HG03575 (cell line): ENCODE data around the gene FAM131C.

Experiments
- ATAC-seq: cut with Tn5 transposase; IDR thresholded peaks from one replicate; pipeline ENCODE4 v1.9.1; 2021; ENCODE audit not compliant: unreplicated experiment, insufficient number of reproducible peaks, low FRiP score; ENCODE audit errors: extremely low read depth

Gene FAM131C, protein sequence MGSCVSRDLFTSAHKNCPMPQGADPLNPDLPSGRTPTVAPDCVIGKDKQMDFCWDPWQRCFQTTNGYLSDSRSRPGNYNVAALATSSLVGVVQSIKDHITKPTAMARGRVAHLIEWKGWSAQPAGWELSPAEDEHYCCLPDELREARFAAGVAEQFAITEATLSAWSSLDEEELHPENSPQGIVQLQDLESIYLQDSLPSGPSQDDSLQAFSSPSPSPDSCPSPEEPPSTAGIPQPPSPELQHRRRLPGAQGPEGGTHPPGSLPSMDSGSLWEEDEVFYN

DNA sequence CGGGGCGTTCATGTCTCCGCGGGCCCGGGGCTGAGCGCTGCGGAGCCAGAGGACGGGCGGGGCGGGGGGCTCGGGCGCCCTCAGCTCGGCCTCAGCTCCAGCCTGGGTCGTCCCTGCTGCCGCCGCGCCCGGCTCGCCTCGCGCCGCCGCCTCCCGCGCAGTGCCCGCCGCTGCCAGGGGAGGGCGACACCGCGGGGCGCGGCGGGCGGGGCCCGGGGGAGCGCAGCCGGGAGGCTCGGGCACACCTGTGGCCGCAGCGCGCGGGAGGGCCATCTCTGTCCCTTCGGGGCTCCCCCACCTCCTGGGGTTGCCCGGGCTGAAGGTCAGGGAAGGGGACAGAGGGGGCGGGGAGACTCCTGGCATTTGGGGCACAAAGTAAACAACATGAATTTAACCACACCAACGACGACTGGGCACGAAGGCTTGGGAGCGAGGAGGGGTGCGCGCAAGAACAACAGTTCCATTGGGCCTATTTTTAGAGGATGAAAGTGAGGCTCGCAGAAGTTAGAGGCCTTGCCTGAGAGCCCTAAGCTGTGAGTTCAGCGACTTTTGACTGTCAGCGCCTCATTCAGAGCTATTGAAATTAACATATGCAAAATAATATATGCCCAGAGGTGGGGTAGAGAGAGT lies at the start of gene FAM131C:
TSS of gene FAM131C (minus strand) at position 162 of the 630 bp plus-strand sequence. CDS start 209 bp downstream, outside the sequence.
- no peak for ATAC-seq

DNA sequence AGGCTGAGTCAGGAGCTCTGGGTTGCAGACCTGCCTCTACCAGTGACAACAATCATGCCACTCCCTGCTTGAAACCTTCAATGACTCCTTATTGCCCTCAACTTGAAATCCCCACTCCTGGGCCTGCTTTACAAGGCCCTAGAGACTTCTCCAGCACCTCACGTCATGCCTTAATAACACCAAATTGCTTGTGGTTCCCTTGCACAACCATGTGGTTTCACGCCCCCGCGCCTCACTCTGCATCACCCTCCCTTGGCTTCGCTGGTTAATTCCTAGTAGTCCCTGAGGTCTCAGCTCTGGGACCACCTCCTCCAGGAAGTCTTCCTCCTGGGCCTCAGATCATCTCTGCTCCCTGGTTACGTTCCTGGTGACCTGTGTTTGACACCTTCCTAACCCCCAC lies 49.5 kb upstream of the FAM131C start:
- ATAC-seq, result no peak

DNA sequence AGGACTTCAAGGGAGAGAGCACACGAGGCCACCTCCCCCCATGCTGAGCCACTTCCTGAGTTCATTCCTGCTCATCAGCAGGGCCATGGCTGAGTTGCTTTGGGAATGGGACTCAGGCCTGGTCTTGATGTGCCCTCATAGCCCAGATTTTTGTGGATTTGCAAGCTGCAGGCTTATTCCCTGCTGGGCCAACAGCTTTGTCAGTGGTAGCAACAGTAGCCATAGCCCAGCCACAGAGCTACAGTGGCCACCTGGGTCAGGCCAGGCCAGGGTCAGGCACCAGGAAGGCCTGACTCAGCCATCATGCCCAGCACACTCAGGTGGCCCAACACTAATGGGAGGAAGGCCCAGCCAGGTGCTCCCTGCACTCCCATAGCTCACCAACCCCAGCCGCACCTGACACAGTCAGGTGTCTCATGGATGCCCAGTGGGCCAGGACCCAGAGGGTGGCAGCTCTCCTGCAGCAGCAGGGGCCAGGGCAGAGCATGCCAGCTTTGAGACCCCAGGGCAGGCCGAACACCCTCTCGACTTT lies 49.0 kb upstream of the FAM131C start:
- ATAC-seq, result no peak

DNA sequence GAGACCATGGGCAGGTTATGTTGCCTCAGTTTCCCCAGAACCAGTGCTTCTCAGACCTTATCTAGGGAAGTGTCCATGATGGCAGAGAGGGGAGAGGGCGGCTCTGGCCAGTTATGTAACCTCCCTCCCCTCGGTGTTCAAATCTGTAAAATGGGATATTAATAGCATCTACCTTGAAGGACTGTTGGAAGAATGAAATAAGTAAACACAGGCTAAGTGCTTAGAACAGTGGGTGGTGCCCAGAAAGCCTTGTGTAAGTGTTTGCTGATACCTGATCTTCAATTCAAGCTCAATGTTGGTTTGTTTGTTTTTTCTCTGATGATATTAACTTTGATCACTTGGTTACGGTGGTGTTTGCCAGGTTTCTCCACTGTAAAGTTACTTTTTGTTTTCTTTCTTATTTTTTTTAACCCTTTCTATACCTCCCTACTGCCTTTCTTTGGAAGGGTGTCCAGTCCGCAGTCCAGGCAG lies 47.5 kb upstream of the FAM131C start:
- ATAC-seq, result no peak

DNA sequence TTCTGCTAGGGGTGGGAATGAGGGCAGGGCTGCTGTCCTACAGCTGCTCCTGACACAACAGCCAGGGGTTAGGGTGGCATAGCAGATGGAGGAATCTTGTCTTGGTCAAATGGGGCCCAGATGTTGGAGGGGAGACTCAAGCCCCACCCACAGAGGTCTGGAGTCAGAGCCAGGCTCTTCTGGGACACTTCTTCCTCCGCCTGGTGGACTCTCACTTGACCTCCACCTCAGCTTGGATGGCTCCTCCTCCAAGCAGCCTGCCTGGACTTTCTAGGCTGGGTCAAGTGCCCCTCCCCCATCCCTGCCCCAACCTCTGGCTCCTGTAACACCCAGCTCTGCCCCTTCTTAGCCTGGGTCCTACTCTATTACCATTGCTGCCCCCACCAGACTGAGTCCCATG lies 47.0 kb upstream of the FAM131C start:
- no peak for ATAC-seq

DNA sequence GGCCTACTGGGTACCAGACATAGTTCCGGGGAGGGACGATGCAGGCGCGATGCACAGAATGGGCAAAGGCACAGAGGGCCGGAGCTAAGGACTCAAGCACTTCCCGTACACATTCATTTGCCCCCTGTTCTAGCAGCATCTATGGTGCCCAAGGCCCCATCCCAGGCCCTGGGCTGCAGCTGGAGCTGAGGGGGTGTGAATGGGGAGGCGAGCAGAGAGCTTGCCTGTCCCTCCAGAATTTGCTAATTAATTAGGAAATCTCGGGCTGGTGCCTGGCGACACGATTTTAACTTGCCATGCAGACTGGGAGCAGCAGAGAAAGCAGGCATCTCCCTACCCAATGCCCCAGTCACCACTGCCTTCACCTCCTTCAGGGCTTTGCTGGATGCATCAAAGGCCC lies 46.5 kb upstream of the FAM131C start:
- no peak for ATAC-seq

DNA sequence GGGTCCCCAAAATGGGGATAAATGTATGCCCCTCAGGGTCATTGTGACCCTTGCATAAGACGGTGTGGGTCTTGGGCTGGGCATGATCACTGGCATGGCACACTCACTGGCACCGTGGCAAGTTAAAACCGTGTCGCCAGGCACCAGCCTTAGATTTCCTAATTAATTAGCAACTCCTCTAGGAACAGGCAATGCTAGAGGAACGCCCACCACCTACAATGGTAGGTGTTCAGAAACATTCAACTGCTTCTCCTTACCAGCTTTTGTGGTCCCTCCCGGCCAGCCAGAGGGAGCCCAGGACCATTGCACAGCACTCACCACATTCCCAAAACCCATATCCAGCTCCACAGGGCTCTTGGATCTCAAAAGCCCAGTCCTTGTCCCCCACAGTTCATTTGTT lies 46.1 kb upstream of the FAM131C start:
- no peak for ATAC-seq

DNA sequence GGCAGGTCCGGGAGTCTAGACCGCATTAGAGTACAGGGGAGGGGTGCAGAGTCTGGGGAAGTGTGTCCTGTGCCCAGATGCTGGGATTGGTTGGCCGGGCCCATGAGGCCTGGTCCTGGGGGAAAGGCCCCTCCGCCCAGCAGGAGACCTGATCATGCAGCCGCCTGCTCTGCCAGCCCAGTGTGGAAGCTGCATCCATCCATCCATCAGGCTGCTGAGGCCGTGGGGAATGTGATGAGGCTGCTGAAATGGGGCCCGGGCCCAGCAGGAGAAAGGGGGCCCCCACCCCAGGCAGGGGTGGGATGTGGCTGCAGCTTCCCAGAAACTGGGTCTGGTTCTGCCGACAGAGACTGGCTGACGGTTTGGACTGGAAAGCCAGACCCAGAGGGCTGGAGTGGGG lies 45.3 kb upstream of the FAM131C start:
- ATAC-seq, result no peak

DNA sequence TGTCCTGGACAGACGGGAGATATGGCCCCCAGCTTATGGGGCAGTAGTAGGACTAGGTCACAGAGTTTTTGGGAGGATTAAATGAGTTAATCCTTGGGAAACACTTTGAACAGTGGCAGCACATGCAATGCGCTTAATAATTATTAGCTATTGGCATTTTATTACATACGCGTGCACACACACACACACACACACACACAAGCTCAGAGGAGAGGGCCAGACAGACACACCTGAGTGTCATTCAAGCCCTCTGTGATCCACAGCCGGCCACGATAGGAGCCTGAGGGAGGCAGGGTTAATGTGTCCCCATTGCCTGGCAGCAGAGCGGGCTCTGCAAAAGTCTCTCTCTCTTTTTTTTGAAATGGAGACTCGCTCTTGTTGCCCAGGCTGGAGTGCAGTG lies 44.5 kb upstream of the FAM131C start:
- ATAC-seq, result no peak

DNA sequence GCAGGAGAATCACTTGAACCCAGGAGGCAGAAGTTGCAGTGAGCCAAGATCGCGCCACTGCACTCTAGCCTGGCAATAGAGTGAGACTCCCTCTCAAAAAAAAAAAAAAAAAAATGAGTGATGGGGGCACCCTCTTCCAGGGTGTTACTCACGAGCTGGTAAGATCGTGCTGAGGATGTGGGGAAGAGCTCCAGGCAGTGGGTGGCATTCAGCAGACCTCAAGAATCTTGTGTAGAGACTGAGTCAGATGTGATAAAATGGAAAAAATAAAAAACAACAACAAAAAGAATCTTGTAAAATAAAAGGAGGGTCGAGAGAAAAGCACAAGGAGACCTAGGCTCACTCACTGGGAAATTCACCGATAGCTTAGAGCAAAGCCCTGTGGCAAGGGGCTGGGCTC lies 43.9 kb upstream of the FAM131C start:
- ATAC-seq, result no peak

DNA sequence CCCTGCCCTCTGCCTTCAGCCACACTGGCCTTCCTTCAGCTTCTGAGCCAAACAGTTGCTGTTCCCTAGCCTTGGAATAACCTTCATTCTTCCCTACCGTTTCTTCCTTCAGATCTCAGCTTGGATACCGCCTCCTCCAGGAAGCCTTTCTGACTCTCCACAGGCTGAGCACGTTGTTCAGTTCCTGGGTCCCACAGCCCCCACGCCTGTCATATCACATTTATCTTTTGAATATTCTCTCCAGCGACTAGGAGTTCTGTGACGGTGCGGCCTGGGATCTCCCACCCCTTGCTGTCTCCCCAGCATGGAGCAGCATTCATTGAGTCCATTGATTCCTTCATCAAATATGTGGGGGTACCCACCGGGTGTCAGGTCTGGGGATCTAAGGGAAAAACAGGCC lies 43.2 kb upstream of the FAM131C start:
- no peak for ATAC-seq

DNA sequence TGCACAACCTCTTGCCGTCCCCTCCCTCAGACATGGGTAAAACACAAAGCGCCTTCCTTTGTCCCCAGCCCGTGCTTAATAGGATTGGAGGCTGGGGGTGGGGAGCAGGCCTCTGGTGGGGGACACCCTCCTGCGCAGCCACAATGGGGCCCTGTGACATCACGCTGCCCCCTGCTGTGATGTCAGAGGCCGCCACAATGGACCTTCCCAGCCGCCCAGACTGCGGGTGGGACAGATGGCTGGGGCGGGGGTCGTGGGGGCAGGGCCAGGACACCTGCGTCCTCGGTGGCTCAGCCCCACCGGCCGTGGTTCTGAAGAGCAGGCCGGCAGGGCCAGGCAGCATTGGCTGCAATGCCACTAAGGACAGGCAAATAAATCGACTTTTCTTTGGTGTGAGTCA lies 42.6 kb upstream of the FAM131C start:
- ATAC-seq, result no peak

DNA sequence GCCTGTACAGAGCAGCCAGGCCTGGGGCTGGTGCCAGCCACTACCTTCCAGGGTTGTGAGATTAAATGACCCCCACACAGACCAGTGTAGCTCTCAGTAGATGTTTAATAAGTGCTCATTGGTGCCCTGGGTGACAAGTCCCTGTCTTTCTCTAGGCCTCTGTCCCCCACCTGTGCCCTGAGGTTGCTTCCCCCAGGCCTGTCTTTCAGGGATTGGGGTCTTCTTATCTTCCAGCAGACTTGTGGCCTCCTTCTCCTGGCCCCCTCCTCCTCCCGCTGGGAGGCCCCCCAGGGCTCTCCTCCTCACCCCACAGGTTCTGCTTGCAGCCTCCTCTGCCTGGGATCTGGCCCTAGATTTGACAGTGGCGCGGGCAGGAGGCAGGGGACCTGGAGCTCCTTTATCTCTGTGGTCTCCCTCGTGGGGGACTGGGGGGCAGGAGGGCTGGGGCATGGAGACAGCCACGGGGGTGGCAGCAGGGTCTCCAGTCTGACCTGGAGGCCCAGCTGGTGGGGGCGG lies 42.1 kb upstream of the FAM131C start:
- ATAC-seq, result no peak

DNA sequence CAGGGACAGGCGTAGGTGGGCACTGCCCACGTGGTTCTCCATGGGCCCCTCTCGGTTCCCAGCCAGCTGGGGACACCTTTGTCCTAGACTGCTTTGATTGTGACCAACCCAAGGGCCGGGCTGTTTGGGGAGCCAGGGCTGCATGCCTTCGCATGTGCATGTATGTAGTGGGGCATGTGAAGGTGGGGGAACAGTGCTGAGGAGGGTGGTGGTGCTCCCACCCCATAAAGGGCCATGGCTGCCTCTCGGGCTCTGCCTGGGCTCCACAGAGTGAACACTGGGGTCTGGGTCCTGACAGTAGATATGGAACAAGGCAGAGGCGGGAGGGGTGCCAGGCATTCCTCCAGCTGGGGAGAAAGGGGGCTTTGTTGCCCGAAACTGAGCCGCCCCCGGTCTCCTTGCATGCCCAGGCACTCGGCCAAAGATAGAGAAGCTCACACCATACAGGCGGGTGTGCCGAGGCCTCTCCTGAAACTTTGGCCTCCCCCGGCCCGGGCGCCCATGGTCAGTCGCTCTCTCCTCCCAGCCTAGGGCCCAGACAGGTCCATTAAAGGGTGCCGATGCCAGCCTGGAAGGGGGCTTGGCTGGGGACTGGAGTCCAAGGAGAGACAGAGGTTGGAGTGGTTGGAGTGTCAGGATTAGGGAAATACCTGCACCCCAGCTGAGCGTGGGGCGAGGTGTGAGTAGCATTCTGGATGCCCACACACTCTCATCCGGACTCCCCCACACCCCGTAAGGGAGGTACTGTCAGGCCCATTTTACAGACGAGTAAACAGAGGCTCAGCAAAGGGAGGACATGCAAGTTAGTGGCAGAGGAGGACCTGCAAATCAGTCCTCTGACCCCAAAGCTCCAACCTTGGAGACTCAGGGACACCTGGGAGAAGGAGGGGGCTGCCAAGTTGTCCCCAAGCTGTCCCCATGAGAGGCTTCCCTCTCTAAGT lies 41.3 kb upstream of the FAM131C start:
- ATAC-seq, result no peak

DNA sequence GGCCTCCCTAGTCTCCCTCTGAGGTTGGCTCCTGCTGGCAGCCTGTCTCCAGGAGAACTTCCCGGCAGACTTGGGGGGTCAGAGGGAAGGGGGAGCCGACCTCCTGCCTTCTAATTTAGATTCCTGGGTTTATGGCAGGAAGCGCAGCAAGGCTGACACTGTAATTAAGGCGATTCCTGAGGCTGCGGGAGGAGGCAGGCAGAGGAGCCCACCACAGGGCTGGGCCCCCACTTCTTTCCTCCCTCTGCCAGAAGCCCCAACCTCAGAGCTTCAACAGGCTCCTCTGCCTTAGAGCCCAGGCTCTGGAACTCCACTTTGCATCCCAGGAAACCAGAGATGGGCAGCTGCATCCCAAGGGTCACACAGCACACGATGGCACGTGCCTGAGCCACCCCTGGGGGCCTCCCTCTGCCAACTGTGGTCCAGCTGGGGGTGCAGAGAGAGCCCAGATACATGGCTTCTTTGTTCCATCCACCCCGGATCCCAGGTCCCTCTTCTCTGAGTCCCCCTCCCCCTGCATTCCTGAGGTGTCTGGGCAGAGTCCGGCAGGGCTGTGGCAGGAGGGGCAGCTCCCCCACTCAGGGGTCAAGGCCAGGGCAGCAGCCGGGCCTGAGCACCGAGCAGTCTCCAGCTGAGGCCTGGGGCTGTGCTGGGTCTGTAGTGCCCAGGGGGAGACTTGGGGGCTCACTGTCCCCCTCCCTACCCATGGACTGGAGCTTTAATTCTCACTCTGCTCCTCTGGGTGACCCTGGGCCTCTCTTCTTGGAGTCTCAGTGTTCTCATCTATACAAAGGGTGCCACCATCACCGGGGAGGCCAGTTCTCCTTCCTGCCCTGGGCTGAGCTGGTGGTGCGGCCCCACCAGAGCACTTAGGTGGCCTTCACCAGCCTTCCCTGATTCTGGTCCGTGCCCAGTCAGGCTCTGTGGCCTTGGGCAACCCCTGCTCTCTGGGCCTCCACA lies 39.4 kb upstream of the FAM131C start:
- no peak for ATAC-seq

DNA sequence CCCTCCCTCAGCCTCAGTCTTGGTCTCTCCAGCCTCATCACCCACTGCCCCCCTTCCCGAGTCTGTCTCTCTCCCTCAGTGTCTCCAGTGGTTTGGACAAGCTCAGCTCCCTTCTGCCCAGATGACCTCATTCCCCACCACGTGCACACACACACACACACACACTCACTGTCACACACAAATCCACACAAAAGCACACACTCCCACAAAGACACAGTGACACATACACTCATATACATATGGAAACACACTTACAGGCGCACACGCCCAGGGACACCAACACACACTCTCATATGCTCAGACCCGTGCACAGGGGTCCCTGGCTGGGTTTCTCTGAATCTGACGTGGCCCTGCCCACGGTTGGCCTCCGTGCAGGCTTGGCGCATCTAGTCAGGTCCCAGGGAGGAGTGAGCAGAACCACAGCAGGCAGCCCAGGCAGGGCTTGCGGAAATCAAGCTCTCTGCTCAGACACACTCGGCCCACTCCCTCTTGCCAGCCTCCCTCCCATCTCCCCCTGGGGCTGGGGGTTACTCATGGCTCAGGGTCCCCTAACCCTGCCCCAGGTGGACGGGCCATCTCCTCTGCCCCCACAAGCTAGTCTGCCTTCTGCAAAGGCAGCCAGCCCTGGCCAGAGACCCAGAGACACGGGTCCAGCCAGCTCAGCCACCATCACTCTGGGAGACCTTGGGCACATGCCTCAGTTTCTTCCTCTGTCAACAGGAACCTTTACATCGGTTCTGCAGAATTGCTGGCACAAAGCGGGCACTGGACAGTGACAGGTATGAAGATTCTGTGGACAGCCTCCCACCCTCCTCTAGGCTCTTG lies 38.5 kb upstream of the FAM131C start:
- ATAC-seq, result no peak

DNA sequence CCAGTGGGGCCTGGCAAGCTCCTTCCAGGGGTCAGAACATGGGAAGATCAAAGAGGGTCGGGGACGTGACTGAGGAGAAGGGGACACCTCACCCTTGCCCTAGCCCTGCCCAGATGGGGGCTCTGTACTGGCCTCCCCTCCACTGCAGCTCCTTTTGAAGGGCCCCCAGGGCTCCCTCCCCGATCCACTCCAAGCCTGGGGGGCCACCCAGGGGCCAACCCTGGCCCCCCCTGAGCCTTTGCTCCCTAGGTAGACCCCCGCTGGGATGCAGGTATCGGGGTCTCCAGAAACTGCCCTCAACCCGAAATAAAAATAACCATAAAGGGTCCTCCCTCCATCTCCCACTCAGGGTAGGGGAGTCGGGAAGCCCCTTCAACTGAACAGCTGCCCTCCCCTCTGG lies 37.4 kb upstream of the FAM131C start:
- ATAC-seq, result no peak
